ENCODE results near the gene MANEA. TPM values are rescaled to one million over a fixed set of nuclear protein-coding genes. Genes with fewer than 3 reads are reported as not detected.

MANEA gene
- total RNA-seq, 2 experiments from 2014 or later, result 6.1 to 8.0 TPM

GRCh38 chr6:95599706-95600105 is 22.4 kb downstream of the MANEA start:
- Mint-ChIP-seq H3K27ac (no peak overlapping the region), H3K4me1 (ENCODE audit: low read depth) (peaks cover 6% of the 10 kb centered on the region), H3K27me3 (no peaks in the 10 kb centered on the region), H3K4me3 (no peak overlapping the region), H3K36me3 (ENCODE audit: low read depth) (peaks cover 28% of the 10 kb centered on the region), H3K9me3 (no peaks in the 10 kb centered on the region)
- ChIA-PET CTCF (no interaction called here), POLR2A (no interaction called here)
- Histone ChIP-seq H3K4me3 (ENCODE audit: low read length) (no peak overlapping the region), H3K9me3 (ENCODE audit: control insufficient read depth in 1 of 2, insufficient read depth in 1 of 2, low read length in 2 of 2) (no peaks in the 10 kb centered on the region), H3K36me3 (ENCODE audit: insufficient read depth, low read length) (peaks cover 6% of the 10 kb centered on the region), H3K4me1 (ENCODE audit: insufficient read depth, low read length) (no peaks in the 10 kb centered on the region), H3K27me3 (ENCODE audit: control insufficient read depth in 1 of 2, insufficient read depth in 2 of 2, low read length in 2 of 2) (no peaks in the 10 kb centered on the region), H3K27ac (ENCODE audit: low read depth in 1 of 2, low read length in 2 of 2) (no peak overlapping the region)
- no peak for DNase-seq
- ATAC-seq (ENCODE audit: poor library complexity), result no peak
- no peak for TF ChIP-seq CTCF (IDR thresholded peaks at IDR 0.05)
- intact Hi-C loops (cut with DNase I, micrococcal nuclease), result loop anchor here in 1 of 2 experiments (10.0 kb wide), 1 partner anchor 915 kb away; no protein-coding TSS in a partner anchor

GRCh38 chr6:95601133-95601532 is 23.8 kb downstream of the MANEA start:
- ChIA-PET POLR2A (no interaction called here), CTCF (no interaction called here)
- Mint-ChIP-seq H3K9me3 (no peaks in the 10 kb centered on the region), H3K27ac (no peak overlapping the region), H3K4me3 (no peak overlapping the region), H3K4me1 (ENCODE audit: low read depth) (no peaks in the 10 kb centered on the region), H3K27me3 (no peaks in the 10 kb centered on the region), H3K36me3 (ENCODE audit: low read depth) (peaks cover 29% of the 10 kb centered on the region)
- no peaks in the 10 kb centered on the region for H3K27me3 ChIP-seq (ENCODE audit: control insufficient read depth in 1 of 2, insufficient read depth in 2 of 2, low read length in 2 of 2)
- no peaks in the 10 kb centered on the region for H3K9me3 ChIP-seq (ENCODE audit: control insufficient read depth in 1 of 2, insufficient read depth in 1 of 2, low read length in 2 of 2)
- H3K4me3 ChIP-seq (ENCODE audit: low read length), result no peak overlapping the region
- ATAC-seq (ENCODE audit: poor library complexity) (no peak), DNase-seq (no peak)
- peaks cover 12% of the 10 kb centered on the region for H3K36me3 ChIP-seq (ENCODE audit: insufficient read depth, low read length)
- intact Hi-C loops (cut with DNase I, micrococcal nuclease), result no loop called here
- H3K27ac ChIP-seq (ENCODE audit: low read depth in 1 of 2, low read length in 2 of 2), result no peak overlapping the region
- TF ChIP-seq CTCF (IDR thresholded peaks at IDR 0.05), result no peak
- H3K4me1 ChIP-seq (ENCODE audit: insufficient read depth, low read length), result no peaks in the 10 kb centered on the region

- H3K36me3 Mint-ChIP-seq (ENCODE audit: low read depth), result no peaks in the 10 kb centered on the region
- no peaks in the 10 kb centered on the region for H3K27me3 Mint-ChIP-seq
- H3K4me3 ChIP-seq (ENCODE audit: low read length), result no peak overlapping the region
- no peak for TF ChIP-seq CTCF (IDR thresholded peaks at IDR 0.05)
- H3K27me3 ChIP-seq (ENCODE audit: control insufficient read depth in 1 of 2, insufficient read depth in 2 of 2, low read length in 2 of 2), result no peaks in the 10 kb centered on the region
- H3K4me1 ChIP-seq (ENCODE audit: insufficient read depth, low read length), result no peaks in the 10 kb centered on the region
- H3K9me3 Mint-ChIP-seq, result no peaks in the 10 kb centered on the region
- no peak overlapping the region for H3K4me3 Mint-ChIP-seq
- H3K9me3 ChIP-seq (ENCODE audit: control insufficient read depth in 1 of 2, insufficient read depth in 1 of 2, low read length in 2 of 2), result no peaks in the 10 kb centered on the region
- intact Hi-C loops (cut with DNase I, micrococcal nuclease), result no loop called here
- ATAC-seq (ENCODE audit: poor library complexity) (no peak), DNase-seq (no peak)
- H3K4me1 Mint-ChIP-seq (ENCODE audit: low read depth), result no peaks in the 10 kb centered on the region
- ChIA-PET CTCF (no interaction called here), POLR2A (no interaction called here)
- no peak overlapping the region for H3K27ac Mint-ChIP-seq
- H3K36me3 ChIP-seq (ENCODE audit: insufficient read depth, low read length), result no peaks in the 10 kb centered on the region
- H3K27ac ChIP-seq (ENCODE audit: low read depth in 1 of 2, low read length in 2 of 2), result no peak overlapping the region
Measured at GRCh38 chr6:95614094-95614493, 36.8 kb downstream of the MANEA start.

Data from CD4-positive, alpha-beta T cell (primary cell).